ENCODE results near the gene SIX5.

The SIX5 gene

GRCh38 chr19:45717131-45717982 lies 51.7 kb downstream of the SIX5 start:
- TF ChIP-seq CTCF (IDR thresholded peaks at IDR 0.05; ENCODE audit: borderline replicate concordance, insufficient read depth, low read depth, low read length) = no peak
- H3K4me3 ChIP-seq (ENCODE audit: low read depth, low read length) = peak overlapping the region; percentile 75

GRCh38 chr19:45716359-45717130 lies 52.5 kb downstream of the SIX5 start:
- TF ChIP-seq CTCF (IDR thresholded peaks at IDR 0.05; ENCODE audit: borderline replicate concordance, insufficient read depth, low read depth, low read length) = no peak
- H3K4me3 ChIP-seq (ENCODE audit: low read depth, low read length) = peak overlapping the region; percentile 75

- no peak overlapping the region for H3K4me3 ChIP-seq (ENCODE audit: low read depth, low read length)
- no peak for TF ChIP-seq CTCF (IDR thresholded peaks at IDR 0.05; ENCODE audit: borderline replicate concordance, insufficient read depth, low read depth, low read length)
These were observed 53.9 kb downstream of the SIX5 start for GRCh38 chr19:45715139-45715538.

Data from GM12875 (cell line).